ENCODE measurements around the gene CABP4.
A peak's percentile ranks its signal among the peaks of the same experiment; 100 is the strongest.

Gene CABP4

DNA sequence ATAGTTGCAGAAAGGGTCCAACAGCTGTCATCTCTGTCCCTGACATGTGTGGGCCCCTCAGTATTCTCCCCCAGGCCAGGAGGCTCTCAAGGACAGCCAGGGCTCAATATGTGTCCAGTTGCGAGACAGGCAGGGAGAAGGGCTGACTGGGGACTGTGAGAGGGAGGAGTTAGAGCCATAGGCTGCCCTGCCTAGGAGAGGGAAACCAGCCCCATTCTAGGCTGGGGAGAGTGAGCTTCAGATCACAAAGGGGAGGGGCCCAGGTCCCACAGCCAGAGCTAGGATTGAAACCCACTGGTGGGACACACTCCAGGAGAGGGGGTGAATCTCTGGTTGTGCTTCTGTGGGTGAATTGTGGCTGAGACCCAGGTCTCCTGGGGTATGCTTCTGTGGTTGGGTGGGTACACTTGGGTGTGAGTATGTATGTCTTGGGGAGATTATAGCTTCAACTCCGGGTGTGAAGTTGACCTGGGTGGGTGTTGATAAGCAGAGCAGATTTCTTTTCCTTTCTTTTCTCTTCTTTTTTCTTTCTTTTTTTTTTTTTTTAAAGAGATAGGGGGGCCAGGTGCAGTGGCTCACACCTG, 41.8 kb upstream of the CABP4 start:
- DNase-seq (ENCODE audit: low read depth): no peak

GRCh38 chr11:67415501-67416304, 39.5 kb upstream of the CABP4 start, which contains the start of gene CARNS1:
TSS of gene CARNS1 (plus strand) at chr11:67415678. CDS start at chr11:67416200, 522 bp downstream.
- TF ChIP-seq, protein P1, sequence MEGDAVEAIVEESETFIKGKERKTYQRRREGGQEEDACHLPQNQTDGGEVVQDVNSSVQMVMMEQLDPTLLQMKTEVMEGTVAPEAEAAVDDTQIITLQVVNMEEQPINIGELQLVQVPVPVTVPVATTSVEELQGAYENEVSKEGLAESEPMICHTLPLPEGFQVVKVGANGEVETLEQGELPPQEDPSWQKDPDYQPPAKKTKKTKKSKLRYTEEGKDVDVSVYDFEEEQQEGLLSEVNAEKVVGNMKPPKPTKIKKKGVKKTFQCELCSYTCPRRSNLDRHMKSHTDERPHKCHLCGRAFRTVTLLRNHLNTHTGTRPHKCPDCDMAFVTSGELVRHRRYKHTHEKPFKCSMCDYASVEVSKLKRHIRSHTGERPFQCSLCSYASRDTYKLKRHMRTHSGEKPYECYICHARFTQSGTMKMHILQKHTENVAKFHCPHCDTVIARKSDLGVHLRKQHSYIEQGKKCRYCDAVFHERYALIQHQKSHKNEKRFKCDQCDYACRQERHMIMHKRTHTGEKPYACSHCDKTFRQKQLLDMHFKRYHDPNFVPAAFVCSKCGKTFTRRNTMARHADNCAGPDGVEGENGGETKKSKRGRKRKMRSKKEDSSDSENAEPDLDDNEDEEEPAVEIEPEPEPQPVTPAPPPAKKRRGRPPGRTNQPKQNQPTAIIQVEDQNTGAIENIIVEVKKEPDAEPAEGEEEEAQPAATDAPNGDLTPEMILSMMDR (IDR thresholded peaks at IDR 0.05; ENCODE audit: control insufficient read depth, extremely low read depth, insufficient read depth): no peak
- H3K4me3 ChIP-seq (ENCODE audit: low read depth, low read length): peak within 1 kb of the TSS; percentile 41
- no peak for DNase-seq (ENCODE audit: low read depth)

More for the DNA sequence above, 41.8 kb upstream of the CABP4 start:
- TF ChIP-seq, protein P1 (IDR thresholded peaks at IDR 0.05; ENCODE audit: control insufficient read depth, extremely low read depth, insufficient read depth): no peak
- no peak overlapping the region for H3K4me3 ChIP-seq (ENCODE audit: low read depth, low read length)

DNA sequence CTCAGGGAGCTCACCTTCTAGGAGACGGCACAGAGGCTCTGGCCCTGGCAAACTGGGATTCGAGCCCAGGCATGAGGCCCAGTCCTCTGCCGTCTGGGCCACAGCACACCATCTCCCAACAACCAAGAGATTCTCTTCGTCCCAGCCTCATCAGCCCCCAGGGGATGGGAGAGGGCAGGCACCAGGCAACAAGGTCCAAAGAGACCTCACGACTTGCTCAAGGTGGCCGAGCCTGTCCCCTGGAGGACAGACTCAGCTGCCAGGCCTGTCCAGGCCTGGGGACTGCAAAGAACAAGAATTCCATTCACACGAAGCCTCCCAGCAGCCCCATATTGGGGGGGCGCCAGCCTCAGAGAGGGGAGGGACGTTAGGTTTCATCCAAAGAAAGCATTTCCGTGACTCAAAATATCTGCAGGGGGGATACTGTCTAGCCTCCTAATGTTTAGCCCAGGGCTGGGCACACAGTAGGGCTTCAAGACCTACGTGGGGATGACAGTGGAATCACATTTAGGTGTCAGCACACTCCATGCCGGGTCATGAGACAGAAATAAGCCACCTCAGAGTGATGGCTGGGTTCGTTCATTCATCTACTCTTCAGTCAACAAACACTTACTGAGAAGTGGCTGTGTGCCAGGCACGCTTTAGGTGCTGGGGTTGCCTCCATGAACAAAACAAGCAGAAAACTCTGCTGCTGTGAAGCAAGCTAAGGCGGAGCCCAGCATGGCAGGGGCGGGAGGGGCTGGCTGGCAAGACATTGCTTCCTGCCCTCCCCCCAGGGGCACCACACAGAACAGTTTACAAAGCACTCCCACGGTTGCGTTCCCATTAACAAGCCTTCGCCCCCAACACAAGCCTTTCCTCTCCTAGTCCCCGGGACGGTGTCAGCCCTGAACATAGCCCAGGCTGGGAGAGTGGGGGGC, 38.5 kb upstream of the CABP4 start:
- peak; percentile 59 for DNase-seq (ENCODE audit: low read depth)
- TF ChIP-seq, protein P1 (IDR thresholded peaks at IDR 0.05; ENCODE audit: control insufficient read depth, extremely low read depth, insufficient read depth): no peak
- no peak overlapping the region for H3K4me3 ChIP-seq (ENCODE audit: low read depth, low read length)

GRCh38 chr11:67417425-67417824, 37.7 kb upstream of the CABP4 start:
- TF ChIP-seq, protein P1 (IDR thresholded peaks at IDR 0.05; ENCODE audit: control insufficient read depth, extremely low read depth, insufficient read depth): no peak
- no peak overlapping the region for H3K4me3 ChIP-seq (ENCODE audit: low read depth, low read length)
- DNase-seq (ENCODE audit: low read depth): no peak

GRCh38 chr11:67418476-67419281, 36.5 kb upstream of the CABP4 start:
- H3K4me3 ChIP-seq (ENCODE audit: low read depth, low read length): peak overlapping the region; percentile 21
- DNase-seq (ENCODE audit: low read depth): peak; percentile 52

More at GRCh38 chr11:67418476-67419281, 36.5 kb upstream of the CABP4 start:
- TF ChIP-seq, protein P1 (IDR thresholded peaks at IDR 0.05; ENCODE audit: control insufficient read depth, extremely low read depth, insufficient read depth): no peak
